HG03280 (cell line): ENCODE results near the gene ZNF605.
A peak's percentile ranks its signal among the peaks of the same experiment; 100 is the strongest.
"Not testable (repeated sequence)": the region's sequence is repeated elsewhere in the genome, so short reads cannot be mapped to it uniquely, and the experiment has no call there.

Experiments used
- ATAC-seq: cut with Tn5 transposase; IDR thresholded peaks from one replicate; pipeline ENCODE4 v1.9.1; 2021; ENCODE audit warnings: mild to moderate bottlenecking, moderate library complexity; ENCODE audit not compliant: unreplicated experiment

Gene ZNF605

DNA sequence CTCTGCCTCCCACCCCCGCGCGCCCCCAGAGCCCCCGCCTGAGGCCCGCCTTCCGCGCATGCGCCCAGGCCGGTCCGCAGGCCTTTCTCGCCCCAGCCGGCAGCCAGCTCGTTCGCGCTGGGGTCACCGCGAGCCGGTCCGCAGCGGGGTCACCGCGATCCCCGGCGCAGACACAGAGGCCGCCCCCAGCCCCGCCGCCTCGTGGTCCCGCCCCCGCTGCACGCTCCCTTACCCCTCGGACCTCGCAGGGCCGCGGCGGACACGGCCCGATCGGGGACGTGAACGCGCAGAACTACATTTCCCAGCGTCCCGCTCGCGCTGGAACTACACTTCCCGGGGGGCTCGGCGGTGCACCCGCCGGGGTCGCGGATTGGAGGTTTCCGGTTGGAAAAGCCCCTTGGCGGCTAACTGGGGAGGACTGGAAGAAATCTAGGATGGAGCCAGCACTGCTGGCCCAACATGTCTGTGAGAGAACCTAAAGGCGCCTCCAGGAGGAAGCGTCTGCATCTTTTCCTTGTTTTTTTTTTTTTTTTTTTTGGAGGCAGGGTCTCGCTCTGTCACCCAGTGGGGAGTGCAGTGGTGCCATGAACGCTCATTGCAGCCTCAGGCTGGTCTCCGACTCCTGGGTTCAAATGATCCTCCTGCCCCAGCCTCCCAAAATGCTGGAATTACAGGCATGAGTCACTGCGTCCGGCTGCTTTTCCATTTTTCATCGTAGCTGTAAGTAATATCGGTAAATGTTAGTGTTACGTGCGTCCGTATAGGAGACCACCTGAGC, at the start of gene ZNF605:
Gene ZNF605, minus strand, starts transcription at position 296 of the 778 bp plus-strand sequence. CDS start 10,671 bp downstream, outside the sequence.
- ATAC-seq: peak; percentile 95

DNA sequence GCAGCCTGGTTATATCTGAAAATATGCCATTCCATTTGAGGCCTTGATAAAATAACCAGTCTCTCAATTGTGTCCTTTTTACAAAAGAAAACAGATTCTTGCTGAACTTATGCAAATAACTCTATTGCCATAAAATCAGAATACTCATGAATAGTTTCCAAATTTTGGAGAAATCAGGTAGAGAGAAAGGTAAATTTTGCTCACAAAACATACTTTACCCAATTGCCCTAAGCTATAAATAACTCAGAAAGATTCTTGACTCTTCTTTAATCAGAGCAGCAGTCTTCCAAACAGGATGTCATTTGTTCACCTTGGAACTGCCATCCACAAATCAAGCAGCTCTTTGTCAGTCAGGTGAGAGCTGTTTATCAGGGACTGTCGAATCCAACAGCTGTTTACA, 42.6 kb upstream of the ZNF605 start:
- ATAC-seq: no peak

DNA sequence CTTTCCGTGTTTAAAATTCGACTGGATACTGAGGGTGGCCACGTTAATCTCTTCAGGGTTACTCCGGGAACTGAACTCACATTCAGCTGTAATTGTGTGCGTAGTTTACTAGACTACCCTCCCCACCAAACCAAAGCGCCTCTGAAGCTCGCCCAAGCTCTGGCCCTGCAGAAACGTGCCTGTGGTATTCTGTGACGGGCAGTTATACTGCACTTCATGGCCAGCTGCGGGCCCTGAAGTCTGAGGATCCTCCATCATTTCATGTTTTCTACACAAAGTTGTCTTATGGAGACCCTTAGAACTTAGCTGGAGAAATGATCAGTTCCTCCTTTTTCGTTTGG, 30.7 kb upstream of the ZNF605 start:
- ATAC-seq: no peak

DNA sequence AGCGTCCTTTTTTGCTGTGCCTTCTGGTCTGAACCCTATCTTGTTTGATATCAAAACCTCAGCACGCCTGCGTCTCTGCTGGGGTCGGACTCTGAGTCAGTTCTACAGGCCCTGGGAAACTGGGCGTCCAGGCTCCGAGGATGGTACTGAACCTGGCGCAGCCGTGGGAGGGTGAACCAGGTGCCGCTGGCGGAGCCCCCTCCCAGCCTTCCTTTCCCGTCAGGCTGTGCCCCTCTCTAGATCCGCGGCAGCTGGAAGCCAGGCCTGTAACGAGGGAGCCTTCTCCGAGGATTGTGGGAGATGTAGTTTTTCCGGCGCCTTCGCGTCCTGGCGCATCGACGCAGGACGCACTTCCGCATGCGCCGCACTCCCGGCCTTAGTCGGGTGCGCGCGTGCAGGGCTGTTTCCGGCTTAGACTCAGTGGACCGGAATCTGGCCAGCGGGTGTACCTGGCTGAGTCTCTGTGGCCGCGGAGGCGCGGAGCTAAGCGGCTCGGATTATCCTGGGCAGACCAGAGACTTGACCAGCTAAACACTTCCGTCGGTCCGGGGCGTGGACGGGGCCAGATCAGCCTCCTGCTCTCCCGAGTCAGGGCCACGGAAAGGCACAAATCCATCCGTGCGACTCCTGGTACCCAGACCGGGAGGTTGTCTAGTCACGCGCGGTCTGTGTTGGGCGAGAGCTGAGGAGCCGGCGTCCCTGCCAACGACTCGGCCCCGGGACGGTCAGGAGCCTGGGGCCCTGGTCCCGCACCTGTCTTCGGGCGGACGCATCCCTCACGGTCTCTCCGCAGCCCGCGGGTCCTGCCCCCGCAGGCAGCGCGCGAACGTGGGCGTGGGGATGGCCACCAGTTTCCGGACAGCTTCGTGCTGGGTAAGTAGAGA, 30.1 kb upstream of the ZNF605 start, which contains the start of gene ZNF26:
Gene ZNF26, plus strand, starts transcription at position 367 of the 884 bp plus-strand sequence. Its CDS starts 474 bp downstream, at position 841.
- peak; percentile 98 for ATAC-seq

DNA sequence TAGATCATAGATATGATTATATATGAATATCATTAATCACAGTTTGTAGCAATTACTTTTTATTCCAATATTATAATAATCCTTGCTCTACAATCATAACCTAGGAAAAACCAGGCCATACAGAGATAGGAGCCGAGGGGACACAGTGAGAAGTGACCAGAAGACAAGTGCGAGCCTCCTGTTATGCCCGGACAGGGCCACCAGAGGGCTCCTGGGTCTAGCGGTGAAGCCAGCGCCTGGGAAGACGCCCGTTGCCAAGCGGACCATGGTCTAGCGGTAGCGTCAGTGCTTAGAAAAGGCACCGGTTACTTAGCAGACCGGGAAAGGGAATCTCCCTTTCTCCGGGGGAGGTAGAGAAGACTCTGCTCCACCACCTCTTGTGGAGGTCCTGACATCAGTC, 20.8 kb upstream of the ZNF605 start:
- not testable (repeated sequence) for ATAC-seq

DNA sequence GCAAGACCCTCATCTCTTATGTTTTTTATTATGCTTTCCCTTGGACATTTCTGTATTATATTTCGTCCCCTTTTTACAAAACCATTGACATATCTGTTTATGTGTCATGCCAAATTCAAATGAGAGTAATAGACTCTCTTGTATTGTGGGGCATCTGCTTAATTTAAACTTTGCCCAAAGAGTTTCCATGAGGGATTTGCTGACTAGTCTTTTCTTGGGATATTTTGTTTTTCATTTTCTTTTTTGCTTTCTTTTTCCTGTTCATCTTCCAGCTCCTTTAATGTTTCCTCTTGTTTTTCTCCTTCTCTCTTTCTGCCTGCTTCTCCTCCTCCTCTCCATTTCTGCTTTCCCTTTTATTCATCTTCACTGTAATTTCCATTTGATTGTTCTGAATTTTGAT, 16.3 kb upstream of the ZNF605 start:
- ATAC-seq: no peak

DNA sequence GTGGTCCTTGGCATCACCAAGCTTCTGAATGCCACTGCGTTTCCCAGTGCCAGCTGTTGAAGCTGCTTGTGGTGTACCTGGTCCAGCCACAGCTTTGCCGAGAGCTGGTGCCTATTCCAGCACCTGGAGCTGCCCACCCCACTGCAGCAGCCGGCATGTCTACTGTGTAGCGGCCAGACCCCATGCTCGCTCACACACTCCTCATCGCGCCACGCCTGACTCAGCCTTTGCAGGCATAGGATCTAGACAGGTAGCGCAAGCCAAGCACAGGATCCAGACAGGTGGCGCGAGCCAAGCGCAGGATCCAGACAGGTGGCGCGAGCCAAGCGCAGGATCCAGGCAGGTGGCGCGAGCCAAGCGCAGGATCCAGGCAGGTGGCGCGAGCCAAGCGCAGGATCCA, 11.6 kb upstream of the ZNF605 start:
- ATAC-seq: no peak

DNA sequence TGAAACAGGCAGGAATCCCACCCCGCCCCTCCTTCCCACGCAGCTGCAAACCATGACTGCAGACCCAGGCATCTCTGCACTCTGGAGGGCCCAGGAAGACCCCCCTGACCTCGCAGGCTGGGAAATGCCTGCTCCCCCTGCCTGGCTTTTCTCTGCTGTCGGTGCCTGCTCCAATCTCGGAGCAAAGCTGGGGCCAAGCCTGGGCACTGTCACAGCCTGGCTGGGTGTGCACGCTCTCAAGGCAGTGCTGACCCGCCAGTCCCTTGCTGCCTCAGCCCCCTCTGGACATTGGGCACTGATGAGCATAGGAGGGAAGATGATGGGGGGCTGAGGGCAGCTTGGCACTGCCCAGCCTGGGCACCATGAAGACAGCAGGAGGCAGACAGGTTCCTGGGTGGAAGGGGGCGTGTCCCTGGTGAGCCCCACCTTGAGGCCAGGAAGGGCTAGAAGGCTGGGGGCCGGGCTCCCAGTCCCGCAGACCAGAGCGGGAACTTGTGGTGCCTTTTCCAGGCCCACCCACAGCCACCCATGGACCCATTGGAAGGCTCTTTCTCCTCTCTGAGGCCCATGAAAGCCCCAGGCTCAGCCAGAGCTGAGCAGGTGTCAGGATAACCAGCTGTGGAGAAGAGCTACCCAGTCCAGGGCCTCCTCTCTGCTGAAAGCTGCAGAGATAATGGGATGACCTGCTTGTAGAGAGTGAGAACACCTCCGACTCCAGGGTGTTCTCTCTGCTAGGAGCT, 10.7 kb upstream of the ZNF605 start:
- no peak for ATAC-seq

DNA sequence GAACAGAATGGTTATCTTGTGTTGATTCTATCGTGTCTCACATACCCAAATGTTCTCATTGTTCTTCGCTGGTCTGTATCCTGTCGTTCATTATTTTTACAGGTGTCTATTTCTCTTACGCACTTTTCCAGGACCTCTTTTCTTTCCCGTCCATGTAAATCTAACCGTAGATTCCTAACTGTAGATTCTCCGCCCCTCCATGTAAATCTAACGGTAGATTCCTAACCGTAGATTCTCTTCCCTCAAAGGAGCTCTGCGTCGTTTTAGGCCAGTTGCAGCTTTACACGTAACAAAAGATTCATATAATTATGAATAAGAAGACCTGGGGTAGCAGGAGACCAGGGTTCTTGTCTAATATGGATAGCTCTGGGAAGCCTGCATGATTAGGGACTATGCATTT, 9.7 kb upstream of the ZNF605 start:
- ATAC-seq: no peak

DNA sequence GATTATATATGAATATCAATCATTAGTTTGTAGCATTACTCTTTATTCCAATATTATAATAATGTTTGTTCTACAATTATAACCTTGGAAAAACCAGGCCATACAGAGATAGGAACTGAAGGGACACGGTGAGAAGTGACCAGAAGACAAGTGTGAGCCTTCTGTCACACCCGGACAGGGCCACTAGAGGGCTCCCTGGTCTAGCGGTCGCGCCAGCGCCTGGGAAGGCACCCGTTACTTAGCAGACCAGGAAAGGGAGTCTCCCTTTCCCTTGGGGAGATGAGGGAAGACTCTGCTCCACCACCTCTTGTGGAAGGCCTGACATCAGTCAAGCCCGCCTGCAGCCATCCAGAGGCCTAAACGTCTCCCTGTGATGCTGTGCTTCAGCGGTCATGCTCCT, 7.8 kb upstream of the ZNF605 start:
- not testable (repeated sequence) for ATAC-seq

DNA sequence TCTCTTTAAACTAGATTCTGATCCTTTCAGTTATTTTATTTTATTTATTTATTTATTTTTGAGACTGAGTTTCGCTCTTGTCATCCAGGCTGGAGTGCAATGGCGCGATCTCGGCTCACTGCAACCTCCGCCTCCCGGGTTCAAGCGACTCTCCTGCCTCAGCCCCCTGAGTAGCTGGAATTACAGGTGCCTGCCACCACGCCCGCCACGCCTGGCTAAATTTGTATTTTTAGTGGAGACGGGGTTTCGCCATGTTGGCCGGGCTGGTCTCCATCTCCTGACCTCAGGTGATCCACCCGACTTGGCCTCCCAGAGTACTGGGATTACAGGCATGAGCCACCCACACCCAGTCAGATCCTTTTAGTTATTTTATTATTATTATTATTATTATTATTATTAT, 5.7 kb upstream of the ZNF605 start:
- ATAC-seq: not testable (repeated sequence)

DNA sequence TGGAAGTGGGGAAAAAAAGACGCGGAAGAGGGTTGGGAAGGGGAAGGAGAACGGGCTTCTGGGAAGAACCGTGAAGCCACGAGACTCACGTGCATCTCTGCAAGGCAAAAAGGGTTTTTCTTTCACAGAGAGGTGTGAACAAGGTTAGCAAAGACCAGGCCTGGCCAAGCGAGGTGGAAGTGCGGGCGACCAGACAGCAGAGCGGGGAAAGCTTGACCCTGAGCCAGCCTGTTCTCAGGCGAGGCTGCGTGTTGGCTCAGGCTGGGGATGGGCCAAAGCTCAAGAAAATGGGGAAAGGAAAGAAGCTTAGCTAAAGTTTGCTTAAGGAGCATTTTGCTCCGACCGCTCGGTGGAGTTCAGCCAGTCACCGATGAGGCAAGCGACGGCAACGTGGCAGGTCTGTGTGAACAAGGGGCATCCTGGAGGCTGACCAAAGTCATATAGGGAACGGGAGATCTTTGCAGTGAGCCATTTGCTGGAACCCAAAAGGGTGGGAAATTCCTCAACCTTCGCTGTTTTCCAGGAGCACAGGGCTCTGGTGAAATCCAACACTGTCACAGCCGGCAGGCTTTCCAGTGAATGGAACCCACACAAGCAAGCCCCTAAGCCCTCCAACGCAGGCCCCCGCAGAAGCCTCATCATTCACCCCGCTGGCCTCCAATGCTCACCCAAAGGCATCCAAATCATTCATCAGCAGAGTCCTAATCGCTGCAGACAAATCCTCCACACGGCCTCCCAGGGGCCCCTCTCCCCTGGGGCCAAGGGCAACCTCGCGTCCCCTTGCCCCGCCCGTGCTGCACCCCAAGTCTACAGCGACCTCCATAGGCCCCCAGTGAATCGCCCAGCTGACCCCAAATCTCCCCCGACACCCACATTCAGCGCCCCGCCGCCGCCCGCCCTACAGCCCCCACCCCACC, 754 bp downstream of the ZNF605 start:
- ATAC-seq: peak; percentile 29

DNA sequence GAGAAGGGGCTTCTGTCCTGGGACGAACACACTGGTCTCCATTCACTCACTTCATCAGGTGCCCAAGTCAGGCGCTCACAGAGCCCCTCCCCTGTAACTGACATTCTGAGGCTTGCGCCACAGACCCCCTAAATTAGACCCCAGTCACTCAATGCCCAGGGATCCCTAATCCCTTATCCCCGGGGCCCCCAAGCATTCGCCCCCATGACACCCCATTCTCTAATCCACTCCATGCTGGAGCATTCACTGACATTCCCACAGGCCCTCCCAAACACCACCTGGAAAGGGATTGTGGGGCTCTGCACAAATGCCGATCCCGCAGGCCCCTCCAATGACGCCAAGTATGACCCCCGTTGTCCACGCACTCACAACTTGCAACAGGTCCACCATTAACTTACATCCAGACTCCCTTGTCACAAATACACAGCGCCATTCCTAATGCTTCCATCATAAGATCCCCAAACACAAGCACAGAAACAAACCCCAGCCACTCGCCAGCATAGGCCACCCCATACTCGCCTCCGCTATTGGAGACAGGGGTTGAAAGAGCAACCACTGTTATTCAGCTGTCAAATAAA, 1.5 kb downstream of the ZNF605 start:
- no peak for ATAC-seq

DNA sequence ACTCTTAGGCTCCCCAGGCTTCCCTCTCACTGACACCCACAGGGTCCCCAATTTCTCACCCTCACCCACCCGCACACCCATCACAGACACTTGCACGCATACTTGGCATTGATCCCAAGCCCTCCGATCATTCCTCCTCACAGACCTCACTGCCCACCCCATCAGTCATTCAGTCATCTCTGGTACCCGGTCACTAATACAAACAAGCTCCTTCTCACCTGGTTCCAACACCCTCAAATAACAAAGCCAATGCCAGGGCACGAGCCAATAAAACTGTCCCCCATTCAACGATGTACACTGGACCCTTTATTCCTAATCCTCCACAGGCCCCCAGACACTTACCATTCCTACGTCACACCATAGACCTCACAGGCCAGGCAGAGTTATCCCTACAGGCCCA, 2.3 kb downstream of the ZNF605 start:
- no peak for ATAC-seq

DNA sequence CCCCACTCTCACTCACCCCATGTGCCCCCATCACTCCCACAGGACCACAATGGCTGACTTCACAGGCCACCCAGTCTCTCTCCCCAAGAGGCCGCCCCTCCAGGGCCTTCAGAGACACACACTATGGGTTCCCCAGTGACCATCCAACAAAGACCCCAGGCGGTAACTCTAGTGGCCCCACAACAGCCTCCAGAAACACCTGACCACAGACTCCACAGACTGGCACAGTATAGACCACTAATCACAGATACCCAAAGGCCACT, 3.0 kb downstream of the ZNF605 start:
- ATAC-seq: no peak

DNA sequence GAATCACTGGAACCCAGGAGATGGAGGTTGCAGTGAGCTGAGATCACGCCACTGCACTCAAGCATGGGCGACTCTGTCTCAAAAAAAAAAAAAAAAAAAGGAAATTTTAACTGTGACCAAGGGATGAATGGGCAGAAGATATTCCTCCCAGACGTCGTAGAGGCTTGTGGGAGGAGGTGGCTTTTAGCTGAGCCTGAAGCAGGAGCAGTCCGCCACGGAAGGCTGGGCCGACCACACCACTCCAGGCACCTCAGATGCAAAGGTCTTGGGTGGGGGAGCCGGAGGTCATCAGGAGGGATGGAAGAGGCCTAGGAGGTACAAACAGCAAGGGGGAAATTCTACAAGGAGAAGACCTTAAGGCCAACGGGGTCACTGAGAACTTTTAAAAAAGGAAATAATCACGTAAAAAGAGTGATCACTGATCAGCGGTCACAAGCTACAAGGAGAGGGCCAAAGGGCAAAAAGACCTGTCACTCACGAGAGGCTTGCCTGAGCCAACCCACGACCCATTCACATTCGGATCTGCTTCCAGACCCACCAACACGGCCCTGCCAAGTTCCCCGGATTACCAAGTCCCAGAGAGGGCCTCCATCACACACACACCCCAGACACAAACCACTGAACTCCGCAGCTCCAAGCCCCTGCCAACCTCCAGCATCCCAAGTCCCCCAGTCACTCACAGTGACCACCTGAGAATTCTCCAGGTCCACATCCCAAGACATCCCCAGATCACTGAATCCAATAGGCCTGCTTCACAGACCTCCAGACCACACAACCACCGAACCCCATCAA, 3.5 kb downstream of the ZNF605 start:
- no peak for ATAC-seq

DNA sequence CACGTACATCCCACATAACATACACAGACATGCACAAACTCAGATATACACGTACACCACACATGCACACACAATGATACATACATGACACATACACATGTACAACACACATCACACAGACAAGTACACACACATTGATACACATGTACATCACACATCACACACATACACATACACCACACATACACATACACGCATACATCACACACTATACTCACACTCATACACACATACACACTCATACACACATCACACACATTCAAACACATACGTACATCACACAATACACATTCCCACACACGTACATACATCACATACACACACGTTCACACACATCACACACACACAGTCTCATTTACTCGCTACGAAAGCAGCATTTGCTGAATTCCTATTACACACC, 4.5 kb downstream of the ZNF605 start:
- no peak for ATAC-seq

DNA sequence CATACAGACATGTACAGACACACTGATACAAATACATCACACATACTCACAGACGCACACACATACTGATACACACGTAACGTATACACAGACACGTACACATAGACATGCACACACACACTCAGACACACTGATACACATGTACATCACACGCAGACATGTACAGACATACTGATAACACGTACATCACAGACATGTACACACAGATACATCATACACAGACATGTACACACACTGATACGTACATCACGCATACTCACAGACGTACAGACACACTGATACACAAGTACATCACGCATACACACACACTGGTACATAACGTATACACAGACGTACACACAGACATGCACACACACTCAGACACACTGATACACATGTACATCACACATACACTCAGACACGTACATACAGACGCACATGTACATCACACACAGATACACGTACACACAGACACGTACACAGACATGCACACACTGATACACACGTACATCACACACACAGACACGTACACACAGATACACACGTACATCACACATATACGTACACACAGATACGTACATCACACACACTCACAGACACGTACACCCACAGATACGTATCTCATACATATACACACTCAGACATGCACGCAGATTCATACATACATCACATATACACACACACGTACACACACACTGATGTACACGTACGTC, 5.1 kb downstream of the ZNF605 start:
- ATAC-seq: no peak
